DOHH2 (cell line): Measurements from ENCODE around the gene DSE.

Experiments used
- H3F3A ChIP-seq: fragments of 200-600 bp; sonication (generic), shearing (Covaris generic); 2 replicates; pipeline ENCODE4 v1.6.0; 2016; ENCODE audit warnings: antibody characterized with exemption, mild to moderate bottlenecking; ENCODE audit not compliant: control insufficient read depth, insufficient read depth
- H3K27ac ChIP-seq: fragments of 200-600 bp; sonication (generic); 2 replicates; pipeline ENCODE4 v1.5.1; 2014; ENCODE audit warnings: low read depth, mild to moderate bottlenecking, low read length, moderate library complexity
- H3K27me3 ChIP-seq: fragments of 200-600 bp; sonication (generic); 2 replicates; pipeline ENCODE4 v1.6.1; 2014; ENCODE audit warnings: mild to moderate bottlenecking, low read length, mixed read lengths; ENCODE audit not compliant: control insufficient read depth
- H3K36me3 ChIP-seq: fragments of 200-600 bp; sonication (generic); 2 replicates; pipeline ENCODE4 v1.6.1; 2014; ENCODE audit warnings: mild to moderate bottlenecking, low read length, moderate library complexity, mixed read lengths; ENCODE audit not compliant: control insufficient read depth
- H3K4me1 ChIP-seq: fragments of 200-600 bp; sonication (generic); 2 replicates; pipeline ENCODE4 v1.6.1; 2014; ENCODE audit warnings: mild to moderate bottlenecking, low read length, mixed read lengths; ENCODE audit not compliant: control insufficient read depth
- H3K4me2 ChIP-seq: fragments of 200-600 bp; sonication (generic); 2 replicates; pipeline ENCODE4 v1.6.0; 2014; ENCODE audit warnings: mild to moderate bottlenecking, low read length, moderate library complexity
- H3K4me3 ChIP-seq: fragments of 200-600 bp; sonication (generic); 2 replicates; pipeline ENCODE4 v1.5.1; 2014; ENCODE audit warnings: mild to moderate bottlenecking, low read length, mixed read lengths
- H3K79me2 ChIP-seq: fragments of 200-600 bp; sonication (generic); 2 replicates; pipeline ENCODE4 v1.6.1; 2014; ENCODE audit warnings: mild to moderate bottlenecking, low read length, mixed read lengths; ENCODE audit not compliant: control insufficient read depth
- H3K9me2 ChIP-seq: fragments of 200-600 bp; sonication (generic); replicated peaks from 2 replicates; pipeline ENCODE4 v1.6.1; 2014; ENCODE audit warnings: mild to moderate bottlenecking, low read length, mixed read lengths; ENCODE audit not compliant: control insufficient read depth
- H3K9me3 ChIP-seq: fragments of 200-600 bp; sonication (generic); 2 replicates; pipeline ENCODE4 v1.6.1; 2014; ENCODE audit warnings: antibody characterized with exemption, low read length, mixed read lengths; ENCODE audit not compliant: control insufficient read depth, insufficient read depth
- H4K20me1 ChIP-seq: fragments of 200-600 bp; sonication (generic); 2 replicates; pipeline ENCODE4 v1.6.0; 2014; ENCODE audit warnings: low read depth, mild to moderate bottlenecking, antibody characterized with exemption, low read length, moderate library complexity; ENCODE audit not compliant: control insufficient read depth, insufficient read depth
- CTCF ChIP-seq: fragments of 200-600 bp; sonication (generic); IDR thresholded peaks from one replicate; pipeline ENCODE4 v1.5.1; 2014; ENCODE audit warnings: antibody characterized with exemption, mild to moderate bottlenecking, low read depth, low read length; ENCODE audit not compliant: poor library complexity, severe bottlenecking
- EZH2phosphoT487 ChIP-seq: fragments of 200-600 bp; sonication (generic); IDR thresholded peaks from 2 replicates; pipeline ENCODE4 v1.6.1; 2017; ENCODE audit warnings: borderline replicate concordance, mild to moderate bottlenecking, antibody characterized with exemption, low read length, moderate library complexity, mixed read lengths

DSE gene

GRCh38 chr6:116392132-116393013, 21.6 kb downstream of the DSE start:
- H3K9me2 ChIP-seq: no peaks in the 10 kb centered on the region
- no peaks in the 10 kb centered on the region for H3K79me2 ChIP-seq
- H4K20me1 ChIP-seq: no peaks in the 10 kb centered on the region
- no peak overlapping the region for H3K4me2 ChIP-seq
- H3K36me3 ChIP-seq: no peaks in the 10 kb centered on the region
- H3K9me3 ChIP-seq: no peaks in the 10 kb centered on the region
- TF ChIP-seq CTCF: no peak
- TF ChIP-seq EZH2phosphoT487: no peak
- H3K27me3 ChIP-seq: peaks cover 25% of the 10 kb centered on the region
- H3K4me1 ChIP-seq: peaks cover 6% of the 10 kb centered on the region
- no peak overlapping the region for H3K27ac ChIP-seq
- H3F3A ChIP-seq: no peaks in the 10 kb centered on the region
- H3K4me3 ChIP-seq: no peak overlapping the region

GRCh38 chr6:116393430-116393829, 22.7 kb downstream of the DSE start:
- H4K20me1 ChIP-seq: no peaks in the 10 kb centered on the region
- no peaks in the 10 kb centered on the region for H3K9me2 ChIP-seq
- H3F3A ChIP-seq: no peaks in the 10 kb centered on the region
- H3K27me3 ChIP-seq: peaks cover 16% of the 10 kb centered on the region
- no peaks in the 10 kb centered on the region for H3K79me2 ChIP-seq
- no peak overlapping the region for H3K4me3 ChIP-seq
- no peaks in the 10 kb centered on the region for H3K36me3 ChIP-seq
- no peak overlapping the region for H3K4me2 ChIP-seq
- H3K9me3 ChIP-seq: no peaks in the 10 kb centered on the region
- H3K27ac ChIP-seq: no peak overlapping the region
- peaks cover 6% of the 10 kb centered on the region for H3K4me1 ChIP-seq
- no peak for TF ChIP-seq CTCF
- no peak for TF ChIP-seq EZH2phosphoT487

GRCh38 chr6:116395647-116396046, 24.9 kb downstream of the DSE start:
- Histone ChIP-seq H3K4me2 (no peak overlapping the region), H3K27ac (no peak overlapping the region)

More at GRCh38 chr6:116395647-116396046, 24.9 kb downstream of the DSE start:
- Histone ChIP-seq H3K9me3 (no peaks in the 10 kb centered on the region), H3K27me3 (peaks cover 13% of the 10 kb centered on the region), H4K20me1 (no peaks in the 10 kb centered on the region), H3K4me1 (peaks cover 6% of the 10 kb centered on the region), H3K9me2 (no peaks in the 10 kb centered on the region), H3K4me3 (no peak overlapping the region), H3K36me3 (no peaks in the 10 kb centered on the region), H3K79me2 (no peaks in the 10 kb centered on the region), H3F3A (no peaks in the 10 kb centered on the region)
- TF ChIP-seq CTCF: no peak
